EH (cell line): ENCODE measurements around the gene TPM2.
A peak's percentile ranks its signal among the peaks of the same experiment; 100 is the strongest.

Experiments used
- DNase-seq: peaks from one replicate; pipeline ENCODE4 v3.0.0-alpha.2; 2015; ENCODE audit warnings: low read depth

TPM2 gene

GRCh38 chr9:35689542-35690293, at the start of gene TPM2:
Gene TPM2 (minus strand): TSS chr9:35689925. CDS start chr9:35689817, 108 bp downstream.
- peak; percentile 96 for DNase-seq

GRCh38 chr9:35738924-35739323, 49.2 kb upstream of the TPM2 start:
- DNase-seq: no peak

- no peak for DNase-seq
Measured at GRCh38 chr9:35738186-35738585, 48.5 kb upstream of the TPM2 start.

GRCh38 chr9:35737143-35737542, 47.4 kb upstream of the TPM2 start:
- DNase-seq: no peak

- DNase-seq: peak; percentile 83
Measured at GRCh38 chr9:35736201-35736633, 46.5 kb upstream of the TPM2 start.

GRCh38 chr9:35734096-35734495, 44.4 kb upstream of the TPM2 start:
- DNase-seq: no peak

GRCh38 chr9:35732800-35733541, 43.2 kb upstream of the TPM2 start:
- peak; percentile 76 for DNase-seq

- peak; percentile 100 for DNase-seq
Measured at GRCh38 chr9:35732185-35732799, 42.6 kb upstream of the TPM2 start, which contains the start of the genes CREB3 and TLN1. Gene CREB3 (plus strand): TSS chr9:35732666. CDS start chr9:35732773, 107 bp downstream. Gene TLN1 (minus strand): TSS chr9:35732195. CDS start chr9:35725694, 6,501 bp downstream.

GRCh38 chr9:35731415-35732184, 41.9 kb upstream of the TPM2 start:
- no peak for DNase-seq

- DNase-seq: peak; percentile 27
Measured at GRCh38 chr9:35730486-35730854, 40.7 kb upstream of the TPM2 start.

- peak; percentile 95 for DNase-seq
Measured at GRCh38 chr9:35729700-35730485, 40.2 kb upstream of the TPM2 start.

- no peak for DNase-seq
Measured at GRCh38 chr9:35729101-35729500, 39.4 kb upstream of the TPM2 start.

GRCh38 chr9:35728041-35728971, 38.6 kb upstream of the TPM2 start:
- DNase-seq: peak; percentile 97

- DNase-seq: no peak
Measured at GRCh38 chr9:35727676-35728040, 37.9 kb upstream of the TPM2 start.

GRCh38 chr9:35726931-35727330, 37.2 kb upstream of the TPM2 start:
- DNase-seq: peak; percentile 60

GRCh38 chr9:35725362-35725761, 35.6 kb upstream of the TPM2 start:
- DNase-seq: no peak

- no peak for DNase-seq
Measured at GRCh38 chr9:35723908-35724307, 34.2 kb upstream of the TPM2 start.

- no peak for DNase-seq
Measured at GRCh38 chr9:35723426-35723825, 33.7 kb upstream of the TPM2 start.

- DNase-seq: no peak
Measured at GRCh38 chr9:35719546-35719945, 29.8 kb upstream of the TPM2 start.
